Glomerular endothelial cell (primary cell): Measurements from ENCODE around the gene SCYGR2. TPM values are rescaled to one million over a fixed set of nuclear protein-coding genes. Genes with fewer than 3 reads are reported as not detected.

ENCODE experiments used
- total RNA-seq: library from RNA; depleted of rRNA; stranded (reverse); fragments of >200 nt; gene quantifications from 2 replicates; pipeline ENCODE4 v1.2.3, GENCODE V29; 2015

Gene SCYGR2
- total RNA-seq, 1 donor from 2014 or later = not detected

Other genes starting within 250 kb of the SCYGR2 start
- gene TM4SF20, start 219.6 kb upstream of the SCYGR2 start, total RNA-seq = not detected in 2 replicates
- not detected in 2 replicates for gene SCYGR1, start 210.9 kb upstream of the SCYGR2 start, total RNA-seq
- 62.4 and 68.7 TPM in 2 replicates for gene AGFG1, start 126.7 kb upstream of the SCYGR2 start, total RNA-seq
- not detected in 2 replicates for gene SCYGR3, start 15.9 kb downstream of the SCYGR2 start, total RNA-seq
- not detected in 2 replicates for gene SCYGR4, start 18.6 kb downstream of the SCYGR2 start, total RNA-seq
- gene SCYGR5, start 67.9 kb downstream of the SCYGR2 start, total RNA-seq = not detected in 2 replicates
- gene SLC19A3, start 119.1 kb downstream of the SCYGR2 start, total RNA-seq = not detected in 2 replicates
- not detected in 2 replicates for gene SCYGR6, start 125.9 kb downstream of the SCYGR2 start, total RNA-seq
- gene SCYGR7, start 129.4 kb downstream of the SCYGR2 start, total RNA-seq = not detected in 2 replicates
- not detected in 2 replicates for gene SCYGR8, start 147.0 kb downstream of the SCYGR2 start, total RNA-seq
- gene CCL20, start 214.9 kb downstream of the SCYGR2 start, total RNA-seq = 2.6 and 6.0 TPM in 2 replicates